HG02943 (cell line): ENCODE data around the gene ABHD13.

Experiments used
- ATAC-seq: cut with Tn5 transposase; IDR thresholded peaks from one replicate; pipeline ENCODE4 v1.9.1; 2021; ENCODE audit warnings: mild to moderate bottlenecking, low read depth, moderate library complexity; ENCODE audit not compliant: unreplicated experiment

Gene ABHD13

GRCh38 chr13:108281901-108282300 is 63.7 kb downstream of the ABHD13 start:
- ATAC-seq = no peak

- ATAC-seq = no peak
These were observed 64.9 kb downstream of the ABHD13 start for GRCh38 chr13:108283110-108283509.
